ENCODE measurements around the gene LRRC28.

DNA sequence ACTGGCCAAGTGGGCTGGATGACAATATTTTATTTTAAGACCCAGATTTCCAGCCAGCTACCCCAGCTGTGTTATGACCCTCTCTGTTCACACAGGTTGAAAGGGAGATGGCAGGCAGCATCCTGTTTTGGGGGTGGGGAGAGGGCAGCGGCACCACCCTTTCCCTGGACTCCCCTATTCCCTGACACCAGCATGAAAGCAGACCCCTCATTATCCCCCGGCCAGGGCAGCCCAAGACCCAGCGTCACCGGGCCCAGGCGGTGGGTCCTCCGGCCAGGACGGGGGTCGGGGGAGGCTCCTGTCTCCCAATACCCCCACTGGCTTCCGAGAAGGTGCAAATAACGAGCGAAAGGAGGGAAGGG lies 186.9 kb downstream of the LRRC28 start:
- no peak for TF ChIP-seq ZNF777 (tag by site-specific recombination; IDR thresholded peaks at IDR 0.05; ENCODE audit: borderline replicate concordance)
- TF ChIP-seq, protein P1, sequence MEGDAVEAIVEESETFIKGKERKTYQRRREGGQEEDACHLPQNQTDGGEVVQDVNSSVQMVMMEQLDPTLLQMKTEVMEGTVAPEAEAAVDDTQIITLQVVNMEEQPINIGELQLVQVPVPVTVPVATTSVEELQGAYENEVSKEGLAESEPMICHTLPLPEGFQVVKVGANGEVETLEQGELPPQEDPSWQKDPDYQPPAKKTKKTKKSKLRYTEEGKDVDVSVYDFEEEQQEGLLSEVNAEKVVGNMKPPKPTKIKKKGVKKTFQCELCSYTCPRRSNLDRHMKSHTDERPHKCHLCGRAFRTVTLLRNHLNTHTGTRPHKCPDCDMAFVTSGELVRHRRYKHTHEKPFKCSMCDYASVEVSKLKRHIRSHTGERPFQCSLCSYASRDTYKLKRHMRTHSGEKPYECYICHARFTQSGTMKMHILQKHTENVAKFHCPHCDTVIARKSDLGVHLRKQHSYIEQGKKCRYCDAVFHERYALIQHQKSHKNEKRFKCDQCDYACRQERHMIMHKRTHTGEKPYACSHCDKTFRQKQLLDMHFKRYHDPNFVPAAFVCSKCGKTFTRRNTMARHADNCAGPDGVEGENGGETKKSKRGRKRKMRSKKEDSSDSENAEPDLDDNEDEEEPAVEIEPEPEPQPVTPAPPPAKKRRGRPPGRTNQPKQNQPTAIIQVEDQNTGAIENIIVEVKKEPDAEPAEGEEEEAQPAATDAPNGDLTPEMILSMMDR (tag by site-specific recombination; IDR thresholded peaks at IDR 0.05) = no peak
- no peak for TF ChIP-seq ZFP3 (tag by site-specific recombination; IDR thresholded peaks at IDR 0.05; ENCODE audit: low read depth)
- no peak for TF ChIP-seq ZNF248 (tag by site-specific recombination; IDR thresholded peaks at IDR 0.05)
- no peak for TF ChIP-seq ZNF600 (tag by site-specific recombination; IDR thresholded peaks at IDR 0.05)
- no peak for TF ChIP-seq ZNF121 (tag by site-specific recombination; IDR thresholded peaks at IDR 0.05)
- no peak for TF ChIP-seq ZFHX2 (tag by site-specific recombination; conservative IDR thresholded peaks at IDR 0.05)
- TF ChIP-seq ZNF16 (tag by site-specific recombination; IDR thresholded peaks at IDR 0.05; ENCODE audit: low read depth) = no peak
- no peak for TF ChIP-seq SETDB1 (IDR thresholded peaks at IDR 0.05; ENCODE audit: insufficient read length, low read length)
